Caco-2 (cell line): Measurements from ENCODE around the gene CSTPP1. TPM values are rescaled to one million over a fixed set of nuclear protein-coding genes. Genes with fewer than 3 reads are reported as not detected.

ENCODE experiments used
- BruUV-seq: library from RNA; stranded (reverse); fragments of 400-500 nt; replicated peaks from 2 replicates; lab custom pipeline; 2021; lab: Mats Ljungman, UMichigan
- CTCF ChIA-PET: fragments of 300-600 bp; sonication (Branson Sonifier 250); formaldehyde crosslinking; loops from one replicate; lab custom pipeline; 2022; ENCODE audit warnings: antibody characterized with exemption; lab: Charles Lee
- POLR2A ChIA-PET: fragments of 300-600 bp; sonication (Branson Sonifier 250); formaldehyde crosslinking; loops from one replicate; lab custom pipeline; 2022; ENCODE audit warnings: antibody characterized with exemption; lab: Charles Lee
- DNase-seq, 2 experiments: peaks; one replicate each; pipeline versions ENCODE4 v3.0.0 to v3.0.0-alpha.2; 2020 to 2022
- H3K27me3 ChIP-seq: replicated peaks from 2 replicates; pipeline ENCODE4 v1.6.0; 2011; ENCODE audit warnings: low read length; ENCODE audit not compliant: control insufficient read depth, insufficient read depth
- H3K36me3 ChIP-seq: 2 replicates; pipeline ENCODE4 v1.5.1; 2011; ENCODE audit warnings: low read length; ENCODE audit not compliant: control insufficient read depth, insufficient read depth
- H3K4me1 ChIP-seq: fragments of 250-450 bp; sonication (Bioruptor Pico); 2 replicates; pipeline ENCODE4 v1.5.1; 2020; ENCODE audit warnings: mild to moderate bottlenecking
- H3K4me3 ChIP-seq: 2 replicates; pipeline ENCODE4 v1.5.1; 2011; ENCODE audit warnings: low read depth, mild to moderate bottlenecking, control low read depth, low read length
- H3K9me3 ChIP-seq: fragments of 250-450 bp; sonication (Bioruptor Pico); 2 replicates; pipeline ENCODE4 v1.5.1; 2020; ENCODE audit warnings: mild to moderate bottlenecking, moderate library complexity
- H3K27ac Mint-ChIP-seq: one replicate; pipeline ENCODE4 v1.8.0; 2022; ENCODE audit warnings: mixed read lengths; ENCODE audit not compliant: unreplicated experiment
- H3K27me3 Mint-ChIP-seq: one replicate; pipeline ENCODE4 v1.8.0; 2022; ENCODE audit warnings: mixed read lengths; ENCODE audit not compliant: insufficient read depth, unreplicated experiment
- H3K36me3 Mint-ChIP-seq: one replicate; pipeline ENCODE4 v1.8.0; 2022; ENCODE audit warnings: mild to moderate bottlenecking, mixed read lengths; ENCODE audit not compliant: insufficient read depth, unreplicated experiment
- H3K4me1 Mint-ChIP-seq: one replicate; pipeline ENCODE4 v1.8.0; 2022; ENCODE audit warnings: low read depth, mixed read lengths; ENCODE audit not compliant: unreplicated experiment
- H3K4me3 Mint-ChIP-seq: one replicate; pipeline ENCODE4 v1.8.0; 2022; ENCODE audit warnings: mild to moderate bottlenecking, moderate library complexity, mixed read lengths; ENCODE audit not compliant: unreplicated experiment
- H3K9me3 Mint-ChIP-seq: one replicate; pipeline ENCODE4 v1.8.0; 2022; ENCODE audit warnings: mixed read lengths; ENCODE audit not compliant: unreplicated experiment
- intact Hi-C: fragments of 100-400 bp; cut with micrococcal nuclease; formaldehyde crosslinking; loops from one replicate; pipeline ENCODE4 v1.10.0; 2022; ENCODE audit not compliant: unreplicated experiment
- total RNA-seq: library from RNA; stranded (reverse); gene quantifications from 2 replicates; pipeline ENCODE4 v1.2.3, GENCODE V29; 2022
- TF ChIP-seq, protein P1 (sequence below), 2 experiments: fragments of 200-600 bp in 1 of 2; IDR thresholded peaks; 1 replicate in 1 of 2; 2 replicates in 1 of 2; pipeline versions ENCODE4 v1.5.1 to v1.8.0; 2011 to 2022; ENCODE audit warnings: antibody characterized with exemption in 1 of 2, control low read depth in 1 of 2, inconsistent platforms in 1 of 2, low read depth in 1 of 2, low read length in 1 of 2, mild to moderate bottlenecking in 1 of 2, moderate library complexity in 1 of 2; ENCODE audit not compliant: insufficient read depth in 1 of 2, severe bottlenecking in 1 of 2, unreplicated experiment in 1 of 2

CSTPP1 gene
- total RNA-seq, 1 experiment from 2014 or later, result 22.9 TPM

DNA sequence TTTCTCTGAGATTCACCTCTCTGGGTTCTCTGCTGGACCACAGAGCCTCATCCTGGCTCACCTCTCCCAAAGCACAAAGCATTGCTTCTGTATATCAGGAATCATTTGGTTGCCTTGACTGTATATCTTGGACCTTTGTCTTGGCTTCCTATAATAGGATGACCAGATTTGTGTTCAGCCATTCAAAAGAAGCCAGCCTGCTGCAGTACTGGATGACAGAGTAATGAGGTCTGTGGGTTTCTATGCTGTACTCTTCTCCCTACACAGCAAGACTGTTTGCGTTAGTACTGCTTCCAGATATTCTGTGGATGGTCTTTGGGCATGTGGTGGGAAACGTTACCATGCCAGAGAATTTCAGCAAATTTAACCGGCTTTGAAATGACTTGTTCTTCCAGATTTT is 200.4 kb downstream of the CSTPP1 start:
- CTCF ChIA-PET, result no interaction called here
- POLR2A ChIA-PET, result interaction anchor here (0.6 kb wide), 1 partner anchor 16 kb away, joined by 3 read pairs; no protein-coding TSS in a partner anchor
- Mint-ChIP-seq H3K4me1 (no peaks in the 10 kb centered on the region), H3K27ac (no peak overlapping the region), H3K27me3 (no peaks in the 10 kb centered on the region), H3K9me3 (no peaks in the 10 kb centered on the region), H3K36me3 (peaks cover 10% of the 10 kb centered on the region), H3K4me3 (no peak overlapping the region)
- DNase-seq, result no peak
- TF ChIP-seq, protein P1, sequence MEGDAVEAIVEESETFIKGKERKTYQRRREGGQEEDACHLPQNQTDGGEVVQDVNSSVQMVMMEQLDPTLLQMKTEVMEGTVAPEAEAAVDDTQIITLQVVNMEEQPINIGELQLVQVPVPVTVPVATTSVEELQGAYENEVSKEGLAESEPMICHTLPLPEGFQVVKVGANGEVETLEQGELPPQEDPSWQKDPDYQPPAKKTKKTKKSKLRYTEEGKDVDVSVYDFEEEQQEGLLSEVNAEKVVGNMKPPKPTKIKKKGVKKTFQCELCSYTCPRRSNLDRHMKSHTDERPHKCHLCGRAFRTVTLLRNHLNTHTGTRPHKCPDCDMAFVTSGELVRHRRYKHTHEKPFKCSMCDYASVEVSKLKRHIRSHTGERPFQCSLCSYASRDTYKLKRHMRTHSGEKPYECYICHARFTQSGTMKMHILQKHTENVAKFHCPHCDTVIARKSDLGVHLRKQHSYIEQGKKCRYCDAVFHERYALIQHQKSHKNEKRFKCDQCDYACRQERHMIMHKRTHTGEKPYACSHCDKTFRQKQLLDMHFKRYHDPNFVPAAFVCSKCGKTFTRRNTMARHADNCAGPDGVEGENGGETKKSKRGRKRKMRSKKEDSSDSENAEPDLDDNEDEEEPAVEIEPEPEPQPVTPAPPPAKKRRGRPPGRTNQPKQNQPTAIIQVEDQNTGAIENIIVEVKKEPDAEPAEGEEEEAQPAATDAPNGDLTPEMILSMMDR (IDR thresholded peaks at IDR 0.05; ENCODE audit: insufficient read depth in 1 of 2, low read depth in 1 of 2, low read length in 1 of 2, severe bottlenecking in 1 of 2, unreplicated experiment in 1 of 2), result no peak
- intact Hi-C loops, result no loop called here
- H3K4me1 ChIP-seq, result 0 out of 2 replicates have a peak, but pooled peaks cover 4% of the 10 kb centered on the region
- H3K9me3 ChIP-seq, result no peaks in the 10 kb centered on the region
- H3K27me3 ChIP-seq, result no peaks in the 10 kb centered on the region
- no TSS peak for BruUV-seq
- peaks cover 1% of the 10 kb centered on the region; the same call in 1 of the 2 replicates for H3K36me3 ChIP-seq
- no peak overlapping the region for H3K4me3 ChIP-seq

DNA sequence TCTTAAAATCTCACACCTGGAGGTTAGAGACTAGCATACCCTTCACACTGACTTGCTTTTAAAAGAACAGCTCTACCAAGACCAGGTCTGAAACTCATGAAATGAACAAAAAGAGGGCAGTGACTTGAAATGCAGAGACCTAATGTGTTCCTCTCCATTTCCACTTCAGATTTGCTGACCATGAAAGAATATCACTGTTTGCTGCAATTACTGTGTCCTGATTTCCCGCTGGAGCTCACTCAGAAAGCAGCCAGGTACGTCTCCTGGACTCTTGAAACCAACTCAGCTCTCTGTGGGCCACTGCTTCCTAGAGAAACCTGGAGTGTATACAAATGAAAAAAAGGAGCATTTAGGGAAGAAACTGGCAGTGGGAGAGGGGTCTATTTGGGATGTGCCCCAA is 200.9 kb downstream of the CSTPP1 start:
- H3K27ac Mint-ChIP-seq, result no peak overlapping the region
- BruUV-seq, result no TSS peak
- Histone ChIP-seq H3K27me3 (no peaks in the 10 kb centered on the region), H3K36me3 (peaks cover 1% of the 10 kb centered on the region; the same call in 1 of the 2 replicates), H3K9me3 (no peaks in the 10 kb centered on the region), H3K4me1 (0 out of 2 replicates have a peak, but pooled peaks cover under 1% of the 10 kb centered on the region), H3K4me3 (no peak overlapping the region)
- H3K9me3 Mint-ChIP-seq, result no peaks in the 10 kb centered on the region
- H3K27me3 Mint-ChIP-seq, result no peaks in the 10 kb centered on the region
- no peak for DNase-seq
- no peaks in the 10 kb centered on the region for H3K4me1 Mint-ChIP-seq
- peaks cover 10% of the 10 kb centered on the region for H3K36me3 Mint-ChIP-seq
- POLR2A ChIA-PET, result interaction anchor here (0.6 kb wide), 1 partner anchor 15 kb away, joined by 3 read pairs; no protein-coding TSS in a partner anchor
- intact Hi-C loops, result no loop called here
- CTCF ChIA-PET, result no interaction called here
- no peak overlapping the region for H3K4me3 Mint-ChIP-seq
- TF ChIP-seq, protein P1 (IDR thresholded peaks at IDR 0.05; ENCODE audit: insufficient read depth in 1 of 2, low read depth in 1 of 2, low read length in 1 of 2, severe bottlenecking in 1 of 2, unreplicated experiment in 1 of 2), result no peak

DNA sequence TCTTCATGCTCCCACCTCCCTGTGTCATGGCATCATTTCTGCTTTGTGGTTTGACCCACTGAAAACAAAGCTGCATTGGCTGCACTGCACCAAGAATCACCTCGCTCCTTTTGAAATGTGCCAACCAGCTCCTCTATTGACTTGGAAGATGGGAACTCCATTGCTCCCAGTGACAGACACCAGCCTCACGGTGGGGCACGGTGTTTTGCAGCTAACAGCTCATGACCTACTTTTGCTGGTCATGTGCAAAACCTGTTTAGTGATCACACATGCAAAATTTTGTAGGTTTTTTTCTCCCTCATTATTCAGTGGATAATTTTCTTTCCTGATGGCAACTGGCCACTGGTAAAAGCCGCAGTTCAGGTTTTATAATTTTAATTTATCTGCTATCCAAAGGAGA is 203.3 kb downstream of the CSTPP1 start:
- TF ChIP-seq, protein P1 (IDR thresholded peaks at IDR 0.05; ENCODE audit: insufficient read depth in 1 of 2, low read depth in 1 of 2, low read length in 1 of 2, severe bottlenecking in 1 of 2, unreplicated experiment in 1 of 2), result no peak
- ChIA-PET CTCF (no interaction called here), POLR2A (interaction anchor here (0.5 kb wide), 1 partner anchor 315 kb away, joined by 4 read pairs; no protein-coding TSS in a partner anchor)
- Mint-ChIP-seq H3K27ac (no peak overlapping the region), H3K27me3 (no peaks in the 10 kb centered on the region), H3K4me3 (no peak overlapping the region), H3K9me3 (no peaks in the 10 kb centered on the region), H3K4me1 (no peaks in the 10 kb centered on the region), H3K36me3 (peaks cover 10% of the 10 kb centered on the region)
- no TSS peak for BruUV-seq
- Histone ChIP-seq H3K4me3 (no peak overlapping the region), H3K27me3 (no peaks in the 10 kb centered on the region), H3K4me1 (no peaks in the 10 kb centered on the region), H3K9me3 (no peaks in the 10 kb centered on the region), H3K36me3 (peaks cover 1% of the 10 kb centered on the region; the same call in 1 of the 2 replicates)
- intact Hi-C loops, result no loop called here
- DNase-seq, result no peak
